ENCODE measurements around the gene NDN. TPM values are rescaled to one million over a fixed set of nuclear protein-coding genes. Genes with fewer than 3 reads are reported as not detected.
A peak's percentile ranks its signal among the peaks of the same experiment; 100 is the strongest.

The NDN gene
- total and polyA plus RNA-seq, 2 of the 8 experiments (the other 6 are each of a cell fraction or from before 2014, with no cell fraction given): 29.4 to 39.3 TPM

- Histone ChIP-seq H2BK120ac (replicated peaks; ENCODE audit: low read depth, low read length) (no peak within 1 kb of the TSS), H2BK5ac (ENCODE audit: low read depth, low read length) (no peak within 1 kb of the TSS), H3K4ac (replicated peaks; ENCODE audit: insufficient read length, low read depth, low read length) (no peak within 1 kb of the TSS), H3K79me1 (ENCODE audit: low read depth, low read length) (no peaks in the 10 kb centered on the region), H3K27me3 (replicated peaks in 1 of 4; ENCODE audit: control insufficient read depth in 3 of 4, extremely low read depth in 1 of 4, insufficient read depth in 3 of 4, low read length in 3 of 4) (peaks cover 4 to 22% (median 8%) of the 10 kb centered on the region in 4 experiments; a peak in 6 of 7 replicates), H3K56ac (replicated peaks; ENCODE audit: insufficient read length, low read depth, low read length) (peak within 1 kb of the TSS; percentile 56), H3K23ac (ENCODE audit: insufficient read length) (no peak within 1 kb of the TSS), H2AFZ (ENCODE audit: low read length) (0 out of 2 replicates have a peak within 1 kb of the TSS, but pooled peaks have one; percentile 69), H3K14ac (ENCODE audit: insufficient read length) (no peak within 1 kb of the TSS), H3K36me3 (ENCODE audit: control insufficient read depth in 2 of 4, insufficient read depth in 4 of 4, low read length in 3 of 4) (peaks cover 0 to 3% (median 0%) of the 10 kb centered on the region in 4 experiments; a peak in 1 of 8 replicates), H2BK20ac (ENCODE audit: low read length) (no peak within 1 kb of the TSS), H3K79me2 (ENCODE audit: control insufficient read depth in 1 of 2, insufficient read depth in 2 of 2, low read length in 2 of 2) (no peaks in the 10 kb centered on the region), H3K4me3 (ENCODE audit: extremely low read depth in 1 of 4, insufficient read depth in 2 of 4, low read depth in 3 of 4, low read length in 4 of 4) (peak within 1 kb of the TSS; percentile 60 to 83 (median 68)), H2BK12ac (ENCODE audit: low read depth, low read length) (no peak within 1 kb of the TSS; the same call in 1 of the 2 replicates), H3K18ac (ENCODE audit: extremely low read depth, low read length) (no peak within 1 kb of the TSS), H4K5ac (ENCODE audit: insufficient read length, low read depth, low read length) (no peak within 1 kb of the TSS), H3K27ac (ENCODE audit: low read depth, low read length) (no peak within 1 kb of the TSS), H4K91ac (replicated peaks; ENCODE audit: insufficient read length, low read length) (no peak within 1 kb of the TSS), H4K8ac (ENCODE audit: extremely low read depth, insufficient read depth, low read length) (no peak within 1 kb of the TSS; the same call in 1 of the 2 replicates), H2BK15ac (ENCODE audit: low read length) (no peak within 1 kb of the TSS), H3K9ac (replicated peaks in 1 of 4; ENCODE audit: extremely low read depth in 1 of 4, low read depth in 3 of 4, low read length in 3 of 4) (peak within 1 kb of the TSS; percentile 45 to 78 (median 60); a peak in 6 of 7 replicates), H3K23me2 (ENCODE audit: low read depth, low read length) (peaks cover 4% of the 10 kb centered on the region; the same call in 1 of the 2 replicates), H3K4me2 (ENCODE audit: insufficient read depth in 1 of 2, low read depth in 2 of 2, low read length in 2 of 2) (peak within 1 kb of the TSS; percentile 71 to 89), H3K4me1 (replicated peaks in 1 of 4; ENCODE audit: control insufficient read depth in 3 of 4, insufficient read depth in 4 of 4, low read length in 3 of 4) (no peaks in the 10 kb centered on the region; a peak in 4 of 7 replicates), H3K9me3 (ENCODE audit: insufficient read depth in 2 of 2, low read depth in 1 of 2, low read length in 1 of 2) (peaks cover 0 to 54% of the 10 kb centered on the region in 2 experiments; a peak in 2 of 4 replicates), H2AK5ac (ENCODE audit: low read depth, low read length) (no peak within 1 kb of the TSS), H4K20me1 (replicated peaks in 1 of 2; ENCODE audit: control insufficient read depth in 1 of 2, insufficient read depth in 2 of 2, low read length in 2 of 2) (no peaks in the 10 kb centered on the region)
- DNase-seq (ENCODE audit: low read depth in 1 of 2, low spot score in 2 of 2): peak in 1 of 2 experiments; percentile 56
- CTCF ChIA-PET (ENCODE audit: partially characterized antibody): interaction anchor here (0.8 to 6.9 kb wide), 2 partner anchors 210 to 230 kb away, joined by 3 to 41 read pairs; no protein-coding TSS in a partner anchor
- 63% methylated on average over 20 of the region's 37 CpGs; no CpG with 5 or more reads in 1 of the 2 experiments for WGBS, 2 experiments (ENCODE audit: extremely low coverage in 1 of 2, insufficient coverage in 1 of 2, insufficient read length in 1 of 2, insufficient replicate concordance in 2 of 2, low coverage in 1 of 2, low lambda C conversion rate in 2 of 2, missing lambda C conversion rate in 1 of 2)
- POLR2A ChIA-PET (ENCODE audit: partially characterized antibody): interaction anchor here (0.9 kb wide), 1 partner anchor 211 kb away, joined by 3 read pairs; no protein-coding TSS in a partner anchor
- no peak for FAIRE-seq
- TF ChIP-seq SIN3A (conservative IDR thresholded peaks at IDR 0.05 in 1 of 2, IDR thresholded peaks at IDR 0.05 in 1 of 2; ENCODE audit: low read depth in 1 of 2, low read length in 2 of 2): no peak
- no peak for TF ChIP-seq SUZ12 (IDR thresholded peaks at IDR 0.05; ENCODE audit: low read length)
- TF ChIP-seq EP300 (IDR thresholded peaks at IDR 0.05; ENCODE audit: borderline replicate concordance in 1 of 2, low read depth in 2 of 2, low read length in 2 of 2): 0 out of 3 replicates have a peak, but pooled peaks of 1 of the 2 experiments have one; percentile 45
- TF ChIP-seq CTCF (IDR thresholded peaks at IDR 0.05; ENCODE audit: control extremely low read depth in 1 of 3, insufficient read depth in 1 of 3, low read depth in 1 of 3, low read length in 3 of 3): no peak
- no peak for TF ChIP-seq RFX5 (IDR thresholded peaks at IDR 0.05; ENCODE audit: borderline replicate concordance, low read depth, low read length)
- TF ChIP-seq RNF2 (IDR thresholded peaks at IDR 0.05; ENCODE audit: borderline replicate concordance, low read depth, low read length, missing control alignments, poor library complexity, severe bottlenecking): no peak
These were observed 39.4 kb downstream of the NDN start, which contains the start of gene MAGEL2 for GRCh38 chr15:23647421-23648370. TSS of gene MAGEL2 (minus strand) at chr15:23647867. CDS start at chr15:23647742, 125 bp downstream.

All from H1 (cell line).